Fibroblast of skin of right quadriceps (primary cell): Measurements from ENCODE around the gene ABHD15.

Source experiments
- DNase-seq: peaks from one replicate; pipeline ENCODE4 v3.0.0-alpha.2; 2013

ABHD15 gene

DNA sequence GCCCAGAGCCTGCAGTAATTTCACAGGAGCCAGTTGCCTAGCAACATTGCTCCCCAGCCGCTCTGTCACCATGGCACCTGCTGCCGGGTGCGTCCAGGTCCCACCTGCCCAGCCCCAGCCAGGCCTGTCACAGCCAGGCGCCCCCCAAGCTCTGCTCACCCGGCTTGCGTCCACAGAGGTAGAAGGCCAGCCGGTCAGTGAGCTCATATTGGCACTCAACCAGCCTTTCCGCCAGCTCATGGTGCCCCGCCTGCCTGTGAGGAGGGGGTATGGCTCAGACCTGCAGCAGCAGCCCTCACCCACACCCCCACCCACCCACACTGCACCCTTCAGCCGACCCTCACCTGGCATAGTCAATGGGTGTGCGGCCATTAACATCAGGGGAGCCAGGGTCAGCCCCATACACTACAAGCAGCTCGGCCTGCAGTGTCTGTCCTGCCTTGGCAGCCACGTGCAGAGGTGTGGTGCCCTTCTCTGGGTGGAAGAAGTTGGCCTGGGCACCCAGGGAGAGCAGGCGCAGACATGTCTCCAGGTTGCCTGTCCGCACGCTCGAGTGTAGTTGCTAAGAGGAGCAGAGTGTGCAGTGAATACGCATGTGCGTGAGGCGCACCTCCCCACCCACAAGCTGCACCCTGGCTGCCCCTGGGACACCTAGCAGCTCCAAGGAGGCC lies 14.9 kb upstream of the ABHD15 start:
- no peak for DNase-seq

DNA sequence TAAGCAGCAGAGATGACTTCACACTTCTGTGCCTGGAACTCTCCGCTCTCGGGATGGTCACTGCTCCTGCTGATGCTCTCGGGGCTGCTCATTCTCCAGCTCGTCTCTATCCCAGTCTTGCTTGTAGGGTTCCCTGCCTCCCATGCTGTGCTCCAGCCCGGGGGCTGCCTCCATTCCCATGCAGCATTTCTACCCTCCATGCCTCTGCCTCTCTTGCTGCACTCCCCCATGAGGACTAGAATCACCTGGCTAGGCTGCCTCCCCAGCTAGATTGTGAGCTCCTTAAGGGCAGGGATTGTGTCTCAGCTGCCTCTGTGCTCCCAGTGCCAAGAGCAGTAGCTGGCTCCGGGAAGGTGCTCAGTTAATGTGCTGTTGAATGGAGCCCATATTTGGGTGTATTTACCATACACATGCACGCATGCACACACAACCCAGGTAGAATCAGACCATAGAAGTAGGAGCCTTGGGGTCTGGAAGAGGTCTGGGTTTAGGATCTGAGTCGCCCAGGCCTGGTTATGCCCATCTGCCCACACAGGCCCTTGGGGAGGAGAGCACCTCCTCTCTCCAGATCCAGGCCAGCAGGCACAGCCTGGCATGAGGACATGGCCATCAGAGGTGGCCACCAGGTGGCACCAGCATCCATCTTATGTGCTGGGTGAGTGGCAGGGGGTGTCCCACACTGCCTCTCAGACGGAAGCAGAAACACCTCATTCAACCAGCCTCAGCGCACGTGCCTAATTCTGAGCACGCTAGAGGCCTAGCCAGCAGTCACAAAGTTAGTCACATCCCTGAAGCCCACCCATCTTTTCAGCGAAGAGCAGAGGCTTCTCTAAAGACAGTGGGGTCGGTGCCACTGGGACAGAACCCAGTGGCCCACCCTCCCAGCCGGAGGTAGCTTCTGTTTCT lies 13.3 kb upstream of the ABHD15 start:
- peak; percentile 74 for DNase-seq

- DNase-seq, result no peak
Measured at GRCh38 chr17:29578626-29579485, 12.0 kb upstream of the ABHD15 start.

DNA sequence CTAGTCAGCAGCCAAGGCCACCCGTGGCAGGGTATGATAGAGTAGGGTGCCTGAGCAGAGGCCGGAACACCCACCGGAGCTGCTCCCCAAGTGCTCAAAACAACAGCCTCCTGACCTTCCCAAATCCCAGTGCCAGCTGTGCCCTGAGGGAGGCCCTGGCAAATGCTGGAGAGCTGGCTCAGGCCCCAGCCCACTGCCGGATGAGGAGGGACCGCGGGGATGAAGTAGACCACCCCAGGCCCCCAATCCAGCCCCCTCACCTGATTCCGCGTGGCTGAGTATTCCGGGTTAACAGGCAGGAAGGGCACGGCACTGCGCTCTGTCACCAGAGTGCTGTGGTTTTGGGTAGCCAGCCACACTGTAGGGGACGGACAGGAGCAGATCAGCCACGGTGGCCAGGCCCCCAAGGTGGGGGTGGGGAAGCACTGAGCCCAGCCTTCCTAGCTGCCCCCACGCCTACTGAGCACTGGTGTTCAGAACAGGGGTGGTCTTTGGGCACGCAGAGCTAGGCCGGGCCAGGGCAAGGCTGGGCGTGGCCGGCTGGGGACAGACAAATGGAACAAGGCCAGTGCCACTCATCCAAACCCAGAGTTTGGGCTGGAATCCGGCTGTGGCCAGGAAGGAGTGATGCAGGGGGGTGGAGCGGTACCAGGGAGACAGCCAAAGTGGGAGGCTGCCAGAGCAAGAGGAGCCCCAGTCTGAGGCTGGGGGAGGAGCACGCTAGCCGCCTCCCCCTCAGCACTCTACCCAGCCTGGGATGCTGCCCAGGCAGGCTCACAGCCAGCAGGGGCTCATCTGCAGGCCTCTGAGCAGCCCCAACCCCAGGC lies 10.8 kb upstream of the ABHD15 start:
- DNase-seq, result peak; percentile 18

- DNase-seq, result no peak
Measured at GRCh38 chr17:29577001-29577370, 10.1 kb upstream of the ABHD15 start.

GRCh38 chr17:29576214-29577000 lies 9.6 kb upstream of the ABHD15 start:
- DNase-seq, result no peak

GRCh38 chr17:29575511-29576213 lies 8.8 kb upstream of the ABHD15 start:
- DNase-seq, result no peak

DNA sequence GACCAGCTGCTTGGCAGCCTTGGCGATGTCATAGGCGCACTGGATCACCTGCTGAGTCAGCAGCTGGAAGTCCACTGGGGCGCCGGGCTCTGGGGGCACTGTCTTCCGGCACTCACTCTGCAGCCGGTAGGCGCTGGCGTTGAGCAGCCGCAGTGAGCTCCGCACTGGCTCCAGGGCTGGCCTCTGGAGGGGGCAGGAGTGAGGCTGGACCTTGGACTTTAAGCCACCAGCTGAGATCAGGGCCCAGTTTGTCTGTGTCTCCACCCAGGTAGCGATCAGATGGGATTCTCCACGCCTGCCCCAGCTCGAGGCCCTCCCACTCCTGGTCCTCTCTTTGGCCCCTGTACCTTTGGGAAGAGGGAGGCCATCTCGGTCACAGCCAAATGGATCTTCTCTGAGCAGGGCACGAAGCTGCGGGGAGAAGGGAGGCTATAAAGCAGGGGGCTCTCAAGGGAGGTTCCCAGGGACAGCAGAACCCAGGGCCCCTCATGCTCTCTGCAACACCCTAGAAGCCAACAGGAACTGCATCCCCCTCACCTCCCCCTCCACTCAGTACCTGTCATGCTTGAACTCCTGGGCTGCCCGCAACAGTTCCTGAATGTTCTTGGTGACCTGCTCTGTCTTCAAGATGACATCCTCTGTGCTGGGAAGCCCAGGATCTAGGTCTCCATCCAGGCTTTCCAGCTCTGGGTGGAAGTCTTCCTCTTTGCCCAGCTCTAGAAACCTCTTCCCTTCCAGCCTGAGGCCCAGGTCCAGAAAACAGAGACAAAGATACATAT lies 8.1 kb upstream of the ABHD15 start:
- DNase-seq, result no peak

- no peak for DNase-seq
Measured at GRCh38 chr17:29573871-29574731, 7.3 kb upstream of the ABHD15 start.

DNA sequence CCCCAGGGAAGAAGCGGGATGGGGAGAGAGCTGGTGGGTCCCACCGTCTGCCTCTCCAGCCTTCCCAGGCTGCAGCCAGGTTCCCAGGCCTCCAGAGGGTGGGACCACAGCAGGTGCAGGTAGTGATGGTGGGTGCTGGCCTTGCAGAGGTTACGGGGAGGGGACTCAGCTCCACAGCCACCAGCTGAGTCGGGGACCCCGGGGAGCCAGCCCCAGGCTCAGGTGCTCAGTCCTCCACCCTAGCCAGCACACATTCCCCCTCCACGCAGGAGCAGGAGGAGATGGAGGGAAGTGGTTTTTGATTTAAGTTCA lies 6.7 kb upstream of the ABHD15 start:
- no peak for DNase-seq

GRCh38 chr17:29572691-29573557 lies 6.1 kb upstream of the ABHD15 start:
- DNase-seq, result peak; percentile 51

DNA sequence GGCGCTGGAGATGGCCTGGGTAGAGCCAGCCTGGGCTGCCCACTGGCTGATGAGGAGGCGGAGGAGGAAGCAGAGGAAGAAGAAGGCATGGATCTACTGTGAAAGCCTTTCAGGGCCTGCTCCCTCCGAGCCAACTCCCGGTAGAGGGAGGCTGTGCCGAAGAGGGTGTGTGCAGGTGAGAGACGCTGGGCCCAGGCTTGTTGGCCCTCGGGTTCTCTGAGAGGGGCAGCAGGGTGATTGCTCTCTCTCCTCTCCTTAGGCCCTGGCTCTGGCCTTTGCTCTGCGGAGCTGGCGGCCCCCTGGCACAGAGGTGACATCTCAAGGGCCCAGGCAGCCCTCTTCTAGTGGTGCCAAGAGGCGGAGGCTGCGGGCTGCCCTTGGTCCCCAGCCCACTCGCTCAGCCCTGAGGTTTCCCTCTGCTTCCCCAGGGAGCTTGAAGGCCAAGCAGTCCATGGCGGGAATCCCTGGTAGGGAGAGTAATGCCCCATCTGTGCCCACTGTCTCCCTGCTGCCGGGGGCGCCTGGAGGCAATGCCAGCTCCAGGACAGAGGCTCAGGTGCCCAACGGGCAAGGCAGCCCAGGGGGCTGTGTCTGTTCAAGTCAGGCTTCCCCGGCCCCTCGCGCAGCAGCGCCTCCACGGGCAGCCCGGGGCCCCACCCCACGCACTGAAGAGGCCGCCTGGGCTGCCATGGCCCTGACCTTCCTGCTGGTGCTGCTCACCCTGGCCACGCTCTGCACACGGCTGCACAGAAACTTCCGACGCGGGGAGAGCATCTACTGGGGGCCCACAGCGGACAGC lies 5.2 kb upstream of the ABHD15 start:
- DNase-seq, result no peak

DNA sequence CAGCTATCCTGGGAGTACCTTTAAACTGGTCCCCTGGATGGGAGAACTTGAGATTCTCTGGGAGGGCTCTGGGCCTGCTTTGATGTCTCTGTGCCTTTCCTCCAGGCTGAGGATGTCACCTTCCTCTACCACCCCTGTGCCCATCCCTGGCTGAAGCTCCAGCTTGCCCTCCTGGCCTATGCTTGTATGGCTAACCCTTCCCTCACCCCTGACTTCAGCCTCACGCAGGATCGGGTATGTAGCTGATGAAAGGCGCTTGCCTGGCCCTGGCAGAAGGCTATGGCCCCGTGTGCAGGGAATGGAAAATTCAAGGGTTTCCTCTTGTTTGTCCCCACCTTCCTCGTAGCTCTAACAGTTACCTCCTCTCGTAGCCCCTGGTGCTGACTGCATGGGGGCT lies 4.6 kb upstream of the ABHD15 start:
- no peak for DNase-seq

DNA sequence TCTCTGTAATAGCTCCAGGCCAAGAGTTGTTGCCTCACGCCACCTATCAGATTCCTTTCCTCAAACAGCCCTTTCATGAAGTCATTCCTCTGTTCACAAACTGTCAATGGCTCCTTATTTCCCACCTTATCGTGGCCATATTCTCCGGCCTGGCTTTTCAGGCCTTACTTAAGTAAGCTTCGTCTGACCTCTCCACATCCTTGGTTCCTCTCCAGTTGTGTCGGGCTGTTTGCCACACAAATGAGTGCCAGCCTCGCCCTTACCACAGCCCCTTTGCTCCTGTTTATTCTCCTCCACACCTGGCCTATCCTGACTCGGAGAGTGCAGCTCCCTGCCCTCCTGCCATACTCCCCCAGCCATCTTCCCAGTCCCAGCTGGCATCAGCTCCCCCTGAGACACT lies 3.7 kb upstream of the ABHD15 start:
- DNase-seq, result no peak

DNA sequence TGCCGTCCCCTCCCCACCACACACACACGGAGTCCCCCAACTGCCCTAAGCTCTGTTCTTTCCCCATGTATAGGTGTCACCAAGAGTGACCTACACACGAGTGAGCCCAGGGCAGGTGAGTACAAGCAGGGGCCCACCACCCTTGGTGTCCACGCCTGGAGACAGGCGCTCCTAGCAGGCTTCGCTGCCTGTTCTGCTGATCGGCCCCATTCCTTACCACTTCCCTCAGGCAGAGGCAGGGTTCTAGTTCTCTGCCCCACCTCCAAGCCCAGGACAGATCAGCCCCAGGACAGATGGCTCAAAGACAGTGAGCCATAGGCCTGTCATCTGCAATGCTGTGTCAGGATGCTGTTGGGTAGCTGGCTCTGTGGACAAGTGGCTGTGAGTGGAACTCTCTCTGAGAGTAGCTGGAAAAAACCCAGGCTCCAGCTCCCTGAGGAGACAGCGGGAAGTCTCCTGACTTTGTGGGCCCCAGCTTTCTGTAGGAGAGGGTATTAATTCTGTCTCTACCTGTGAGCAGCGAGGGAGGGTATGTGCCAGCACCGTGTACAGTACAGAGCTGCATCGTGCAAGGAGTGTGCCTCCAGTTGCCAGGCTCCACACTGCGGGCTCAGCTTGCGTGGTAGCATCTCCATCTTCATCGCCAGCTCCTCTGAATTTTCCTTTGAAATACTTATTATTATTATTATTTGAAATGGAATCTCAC lies 2.6 kb upstream of the ABHD15 start:
- DNase-seq, result no peak

DNA sequence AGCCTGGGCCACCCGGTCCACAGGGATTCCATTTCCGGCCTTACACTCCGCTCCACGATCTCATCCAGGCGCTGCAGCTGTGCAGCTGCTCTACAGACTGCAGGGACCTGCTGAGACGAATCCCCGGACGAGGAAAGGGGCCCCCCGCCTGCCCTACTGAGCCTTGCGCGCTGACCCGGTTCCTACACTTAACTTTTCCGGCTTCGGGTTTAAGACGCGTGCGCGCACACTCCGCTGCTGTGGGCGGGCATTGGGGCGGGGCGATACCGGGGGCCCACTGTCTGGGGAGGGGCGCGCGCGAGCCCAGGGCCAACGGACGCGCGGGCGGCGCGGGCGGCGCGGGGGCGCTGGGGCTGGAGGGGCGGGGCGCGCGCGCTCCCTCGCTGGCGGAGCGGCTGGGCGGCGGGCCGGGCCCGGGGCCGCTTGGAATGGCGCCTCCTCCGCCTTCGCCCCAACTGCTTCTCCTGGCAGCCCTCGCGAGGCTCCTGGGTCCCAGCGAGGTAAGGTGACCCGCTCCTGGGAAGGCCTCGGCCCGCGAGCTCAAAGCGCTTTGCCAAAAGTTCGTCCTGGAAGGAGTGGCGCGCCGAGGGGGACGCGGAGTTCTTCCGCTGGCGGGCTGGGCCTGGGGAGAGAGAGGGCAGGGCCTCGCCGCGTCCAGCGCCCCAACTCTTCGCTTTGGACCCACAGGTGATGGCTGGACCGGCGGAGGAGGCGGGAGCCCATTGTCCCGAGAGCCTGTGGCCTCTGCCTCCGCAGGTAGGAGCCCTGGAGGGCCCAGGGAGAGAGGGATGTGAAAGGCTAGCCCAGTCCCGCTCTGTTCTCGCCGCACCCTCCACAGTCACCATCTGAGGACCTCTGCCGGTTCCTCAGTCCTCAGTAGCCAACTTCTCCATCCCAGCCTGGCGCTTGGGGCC lies 1.8 kb upstream of the ABHD15 start, which contains the start of gene TP53I13:
Gene TP53I13 (plus strand): TSS at position 371 of the 914 bp plus-strand sequence. CDS start 58 bp downstream, at position 429.
- DNase-seq, result peak; percentile 84
